Left ventricle myocardium inferior (tissue), 1 donor: ENCODE data around the gene ZNF385B. TPM values are rescaled to one million over a fixed set of nuclear protein-coding genes. Genes with fewer than 3 reads are reported as not detected.

ENCODE experiments used
- DNase-seq: peaks from one replicate; pipeline ENCODE4 v3.0.0-alpha.2; 2020
- H3K27ac ChIP-seq: fragments of 200-600 bp; replicated peaks from 2 replicates; pipeline ENCODE4 v1.8.0; 2021
- H3K27me3 ChIP-seq: fragments of 200-600 bp; 2 replicates; pipeline ENCODE4 v1.8.0; 2021; ENCODE audit warnings: low read depth
- H3K36me3 ChIP-seq: fragments of 200-600 bp; 2 replicates; pipeline ENCODE4 v1.8.0; 2021
- H3K4me1 ChIP-seq: fragments of 200-600 bp; 2 replicates; pipeline ENCODE4 v1.8.0; 2021
- H3K4me3 ChIP-seq: fragments of 200-600 bp; 2 replicates; pipeline ENCODE4 v1.8.0; 2021; ENCODE audit warnings: mild to moderate bottlenecking, moderate library complexity
- H3K9me3 ChIP-seq: fragments of 200-600 bp; replicated peaks from 2 replicates; pipeline ENCODE4 v1.8.0; 2021
- CTCF ChIP-seq: fragments of 200-600 bp; IDR thresholded peaks from 2 replicates; pipeline ENCODE4 v1.8.0; 2021; ENCODE audit warnings: antibody characterized with exemption, mild to moderate bottlenecking, borderline replicate concordance
- intact Hi-C: fragments of 100-400 bp; cut with micrococcal nuclease; formaldehyde crosslinking; loops from one replicate; pipeline ENCODE4 v1.11.0; 2022
- total RNA-seq: library from RNA; stranded (reverse); fragmentation: NEBNext Ultra II Directional; extraction: Animal tissue kit (Norgen Biotek cat#: 25700); gene quantifications from one replicate; pipeline ENCODE4 v1.2.1, GENCODE V29; 2021
- donor health status: DM: no; HTN: yes; CAD: no; lungs with severe emphysema.

Gene ZNF385B
- total RNA-seq, 1 donor from 2014 or later = 0.14 TPM

GRCh38 chr2:179533875-179534274 is 327.5 kb downstream of the ZNF385B start:
- no peak for TF ChIP-seq CTCF
- H3K27ac ChIP-seq = no peak overlapping the region
- H3K4me3 ChIP-seq = no peak overlapping the region
- peaks cover 4% of the 10 kb centered on the region for H3K9me3 ChIP-seq
- DNase-seq = no peak
- no peaks in the 10 kb centered on the region for H3K36me3 ChIP-seq
- intact Hi-C loops = no loop called here
- no peaks in the 10 kb centered on the region for H3K27me3 ChIP-seq
- no peaks in the 10 kb centered on the region for H3K4me1 ChIP-seq

DNA sequence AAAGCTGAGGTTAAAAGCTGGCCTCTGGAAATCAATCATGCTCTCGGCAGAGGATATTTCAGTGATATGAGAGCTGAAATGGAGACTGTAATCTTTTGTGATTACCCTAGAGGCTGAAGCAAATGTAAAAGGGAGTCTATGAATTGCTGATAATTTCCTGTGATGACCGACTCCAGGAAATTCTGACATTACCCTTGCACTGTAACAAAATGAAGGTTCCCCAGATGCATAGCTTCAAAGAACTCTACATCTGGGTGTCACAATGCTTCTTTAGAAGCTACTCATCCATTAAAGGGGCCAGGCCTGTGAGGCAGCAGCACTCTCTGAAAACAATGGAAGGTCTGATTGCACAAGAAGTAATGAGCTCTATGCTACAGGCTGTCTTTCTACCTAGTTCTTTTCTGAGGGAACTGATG is 328.5 kb downstream of the ZNF385B start:
- no peaks in the 10 kb centered on the region for H3K9me3 ChIP-seq
- no peak overlapping the region for H3K27ac ChIP-seq
- H3K36me3 ChIP-seq = no peaks in the 10 kb centered on the region
- no peak for DNase-seq
- intact Hi-C loops = no loop called here
- H3K27me3 ChIP-seq = no peaks in the 10 kb centered on the region
- no peaks in the 10 kb centered on the region for H3K4me1 ChIP-seq
- TF ChIP-seq CTCF = no peak
- H3K4me3 ChIP-seq = no peak overlapping the region

GRCh38 chr2:179528576-179529069 is 332.8 kb downstream of the ZNF385B start:
- no peaks in the 10 kb centered on the region for H3K4me1 ChIP-seq
- H3K4me3 ChIP-seq = no peak overlapping the region
- no peak overlapping the region for H3K27ac ChIP-seq
- intact Hi-C loops = no loop called here
- H3K36me3 ChIP-seq = no peaks in the 10 kb centered on the region
- H3K9me3 ChIP-seq = no peaks in the 10 kb centered on the region
- no peaks in the 10 kb centered on the region for H3K27me3 ChIP-seq
- no peak for TF ChIP-seq CTCF
- DNase-seq = no peak

- Histone ChIP-seq H3K27ac (no peak overlapping the region), H3K4me1 (no peaks in the 10 kb centered on the region), H3K36me3 (no peaks in the 10 kb centered on the region), H3K4me3 (no peak overlapping the region), H3K27me3 (no peaks in the 10 kb centered on the region), H3K9me3 (no peaks in the 10 kb centered on the region)
- no peak for DNase-seq
- no peak for TF ChIP-seq CTCF
- intact Hi-C loops = no loop called here
Measured at GRCh38 chr2:179525340-179525739, 336.1 kb downstream of the ZNF385B start.

- Histone ChIP-seq H3K4me3 (no peak overlapping the region), H3K36me3 (no peaks in the 10 kb centered on the region), H3K9me3 (no peaks in the 10 kb centered on the region), H3K27me3 (no peaks in the 10 kb centered on the region), H3K4me1 (no peaks in the 10 kb centered on the region), H3K27ac (no peak overlapping the region)
- intact Hi-C loops = no loop called here
- TF ChIP-seq CTCF = no peak
- DNase-seq = no peak
Measured at GRCh38 chr2:179524809-179525339, 336.5 kb downstream of the ZNF385B start.
